Neural progenitor cell (in vitro differentiated cells): ENCODE results near the gene SEMA4G. TPM values are rescaled to one million over a fixed set of nuclear protein-coding genes. Genes with fewer than 3 reads are reported as not detected.
A peak's percentile ranks its signal among the peaks of the same experiment; 100 is the strongest.

Experiments used
- DNase-seq: peaks from one replicate; pipeline ENCODE4 v3.0.0-alpha.2; 2016; ENCODE audit warnings: low spot score
- H2AFZ ChIP-seq: fragments of 200-600 bp; sonication (generic); replicated peaks from 2 replicates; pipeline ENCODE4 v1.6.1; 2016; ENCODE audit warnings: antibody characterized with exemption
- H3F3A ChIP-seq: fragments of 200-600 bp; sonication (generic); 2 replicates; pipeline ENCODE4 v1.6.1; 2016; ENCODE audit warnings: antibody characterized with exemption, low read depth
- H3K27ac ChIP-seq: fragments of 200-600 bp; sonication (generic); 2 replicates; pipeline ENCODE4 v1.5.1; 2016; ENCODE audit warnings: mild to moderate bottlenecking
- H3K27me3 ChIP-seq: fragments of 200-600 bp; sonication (generic); 2 replicates; pipeline ENCODE4 v1.6.1; 2016; ENCODE audit warnings: mild to moderate bottlenecking, moderate library complexity
- H3K36me3 ChIP-seq: fragments of 200-600 bp; sonication (generic); 2 replicates; pipeline ENCODE4 v1.5.1; 2016
- H3K4me1 ChIP-seq: fragments of 200-600 bp; sonication (generic); 2 replicates; pipeline ENCODE4 v1.6.1; 2016; ENCODE audit warnings: mixed run types
- H3K4me2 ChIP-seq: fragments of 200-600 bp; sonication (generic); 2 replicates; pipeline ENCODE4 v1.6.1; 2016
- H3K4me3 ChIP-seq: fragments of 200-600 bp; sonication (generic); 2 replicates; pipeline ENCODE4 v1.5.1; 2016
- H3K79me2 ChIP-seq: fragments of 200-600 bp; sonication (generic); 2 replicates; pipeline ENCODE4 v1.6.1; 2016; ENCODE audit warnings: low read depth
- H3K9ac ChIP-seq: fragments of 200-600 bp; sonication (generic); 2 replicates; pipeline ENCODE4 v1.6.1; 2016
- H3K9me3 ChIP-seq: fragments of 200-600 bp; sonication (generic); 2 replicates; pipeline ENCODE4 v1.5.1; 2016; ENCODE audit warnings: low read depth
- H4K20me1 ChIP-seq: fragments of 200-600 bp; sonication (generic); 2 replicates; pipeline ENCODE4 v1.6.1; 2016; ENCODE audit warnings: low read depth
- H3K27ac Mint-ChIP-seq: 3 replicates; pipeline ENCODE4 v1.8.0; 2021; ENCODE audit warnings: mixed read lengths
- H3K27me3 Mint-ChIP-seq: 2 replicates; pipeline ENCODE4 v1.8.0; 2022; ENCODE audit warnings: low read depth, mild to moderate bottlenecking, inconsistent platforms, moderate library complexity, mixed read lengths; ENCODE audit not compliant: insufficient read depth
- H3K36me3 Mint-ChIP-seq: 3 replicates; pipeline ENCODE4 v1.8.0; 2021; ENCODE audit warnings: mixed read lengths
- H3K4me1 Mint-ChIP-seq: 3 replicates; pipeline ENCODE4 v1.8.0; 2021; ENCODE audit warnings: mixed read lengths
- H3K4me3 Mint-ChIP-seq: 3 replicates; pipeline ENCODE4 v1.8.0; 2021; ENCODE audit warnings: mild to moderate bottlenecking, moderate library complexity, mixed read lengths
- H3K9me3 Mint-ChIP-seq: 3 replicates; pipeline ENCODE4 v1.8.0; 2020; ENCODE audit warnings: mixed read lengths
- CTCF ChIP-seq: fragments of 200-600 bp; sonication (generic); IDR thresholded peaks from 2 replicates; pipeline ENCODE4 v1.5.1; 2017; ENCODE audit warnings: antibody characterized with exemption, mild to moderate bottlenecking
- EZH2 ChIP-seq: fragments of 200-600 bp; sonication (generic); IDR thresholded peaks from 2 replicates; pipeline ENCODE4 v1.6.1; 2017; ENCODE audit warnings: antibody characterized with exemption, mild to moderate bottlenecking, moderate library complexity
- EZH2phosphoT487 ChIP-seq: fragments of 200-600 bp; sonication (generic); IDR thresholded peaks from 2 replicates; pipeline ENCODE4 v1.6.1; 2017; ENCODE audit warnings: antibody characterized with exemption
- total RNA-seq: library from RNA; depleted of rRNA; stranded (reverse); fragments of >200 nt; gene quantifications from 2 replicates; pipeline ENCODE4 v1.2.3, GENCODE V29; 2015; ENCODE audit warnings: low replicate concordance

The SEMA4G gene
- total RNA-seq, 1 donor from 2014 or later, result 2.3 TPM

DNA sequence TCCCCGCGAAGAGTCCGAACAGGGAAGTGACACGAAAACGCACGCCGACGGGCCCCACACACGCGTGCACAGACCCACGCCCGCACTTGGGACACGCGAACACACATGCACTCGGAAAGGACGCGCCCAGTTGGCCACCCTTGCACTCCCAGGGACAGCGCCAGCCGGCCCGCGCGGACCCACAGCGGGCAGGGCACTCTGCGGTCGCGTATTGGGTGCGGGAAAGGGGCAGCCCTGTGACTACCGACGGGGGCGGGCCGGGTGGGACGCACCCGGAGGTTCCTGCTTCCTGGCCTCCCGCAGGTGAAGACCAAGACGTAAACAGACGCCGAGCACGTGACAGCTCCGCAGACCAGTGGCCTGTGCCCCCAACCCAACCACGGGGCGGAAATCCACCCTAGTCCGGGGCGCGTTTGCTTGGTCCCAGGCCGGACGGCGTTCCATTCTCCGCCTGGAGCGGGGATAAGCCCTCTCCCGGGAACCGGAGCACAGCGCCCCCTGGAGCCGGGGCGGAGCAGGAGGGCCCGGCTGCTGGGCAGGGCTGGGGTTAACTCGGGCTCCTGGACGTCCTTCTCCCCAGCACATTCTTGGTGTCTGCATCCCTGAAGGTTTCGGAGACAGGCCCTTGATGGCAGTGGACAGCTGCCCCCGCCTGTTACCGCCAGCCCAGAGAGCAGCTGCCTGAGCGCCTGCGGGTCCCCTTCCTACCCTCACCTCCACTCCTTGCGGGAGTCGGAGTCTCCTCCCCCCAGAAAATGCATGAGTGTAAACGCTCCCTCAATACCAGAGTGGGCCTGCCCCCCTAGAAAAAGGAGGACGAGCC lies 28.3 kb downstream of the SEMA4G start:
- Mint-ChIP-seq H3K4me3 (peak overlapping the region; percentile 92), H3K36me3 (peaks cover 5% of the 10 kb centered on the region), H3K27me3 (peaks cover 8% of the 10 kb centered on the region), H3K4me1 (peaks cover 16% of the 10 kb centered on the region), H3K27ac (peak overlapping the region; percentile 95), H3K9me3 (no peaks in the 10 kb centered on the region)
- Histone ChIP-seq H3K4me3 (peak overlapping the region; percentile 96), H3K79me2 (peaks cover 34% of the 10 kb centered on the region), H3K9ac (no peak overlapping the region), H3K36me3 (no peaks in the 10 kb centered on the region), H3K9me3 (no peaks in the 10 kb centered on the region), H3K4me2 (peak overlapping the region; percentile 85), H3K4me1 (peaks cover 13% of the 10 kb centered on the region), H3F3A (peaks cover 57% of the 10 kb centered on the region), H2AFZ (peak overlapping the region; percentile 96), H4K20me1 (peaks cover 15% of the 10 kb centered on the region), H3K27me3 (no peaks in the 10 kb centered on the region), H3K27ac (peak overlapping the region; percentile 47)
- DNase-seq, result peak; percentile 92
- TF ChIP-seq EZH2phosphoT487 (no peak), CTCF (peak; percentile 82)

GRCh38 chr10:100998183-100998990 lies 29.1 kb downstream of the SEMA4G start:
- H4K20me1 ChIP-seq, result peaks cover 18% of the 10 kb centered on the region
- Mint-ChIP-seq H3K27ac (peak overlapping the region; percentile 95), H3K9me3 (no peaks in the 10 kb centered on the region), H3K4me3 (peak overlapping the region; percentile 90), H3K4me1 (peaks cover 16% of the 10 kb centered on the region), H3K36me3 (peaks cover 9% of the 10 kb centered on the region), H3K27me3 (peaks cover 10% of the 10 kb centered on the region)
- DNase-seq, result peak; percentile 87
- no peaks in the 10 kb centered on the region for H3K36me3 ChIP-seq
- peaks cover 42% of the 10 kb centered on the region for H3K79me2 ChIP-seq
- peak overlapping the region; percentile 96 for H3K4me3 ChIP-seq
- no peaks in the 10 kb centered on the region for H3K27me3 ChIP-seq
- H2AFZ ChIP-seq, result peak overlapping the region; percentile 8
- TF ChIP-seq CTCF (no peak), EZH2 (no peak), EZH2phosphoT487 (no peak)
- peak overlapping the region; percentile 47 for H3K27ac ChIP-seq
- peaks cover 13% of the 10 kb centered on the region for H3K4me1 ChIP-seq
- H3F3A ChIP-seq, result peaks cover 56% of the 10 kb centered on the region
- no peaks in the 10 kb centered on the region for H3K9me3 ChIP-seq
- peak overlapping the region; percentile 85 for H3K4me2 ChIP-seq
- H3K9ac ChIP-seq, result no peak overlapping the region

- peak overlapping the region; percentile 67 for H3K27ac ChIP-seq
Observed at GRCh38 chr10:100998991-100999741, 29.9 kb downstream of the SEMA4G start.

More at GRCh38 chr10:100998991-100999741, 29.9 kb downstream of the SEMA4G start:
- Mint-ChIP-seq H3K4me1 (peaks cover 16% of the 10 kb centered on the region), H3K27ac (peak overlapping the region; percentile 95), H3K9me3 (no peaks in the 10 kb centered on the region), H3K36me3 (peaks cover 7% of the 10 kb centered on the region), H3K27me3 (peaks cover 10% of the 10 kb centered on the region), H3K4me3 (peak overlapping the region; percentile 90)
- peaks cover 43% of the 10 kb centered on the region for H3K79me2 ChIP-seq
- peak overlapping the region; percentile 85 for H3K4me2 ChIP-seq
- no peaks in the 10 kb centered on the region for H3K36me3 ChIP-seq
- peak overlapping the region; percentile 96 for H3K4me3 ChIP-seq
- DNase-seq, result peak; percentile 89
- no peaks in the 10 kb centered on the region for H3K9me3 ChIP-seq
- H2AFZ ChIP-seq, result peak overlapping the region; percentile 64
- H3K4me1 ChIP-seq, result peaks cover 13% of the 10 kb centered on the region
- TF ChIP-seq CTCF (peak; percentile 93), EZH2 (no peak)
- no peaks in the 10 kb centered on the region for H3K27me3 ChIP-seq
- H4K20me1 ChIP-seq, result peaks cover 18% of the 10 kb centered on the region
- peaks cover 48% of the 10 kb centered on the region for H3F3A ChIP-seq
- H3K9ac ChIP-seq, result peak overlapping the region; percentile 44
